ENCODE results near the gene HACD3. TPM values are rescaled to one million over a fixed set of nuclear protein-coding genes. Genes with fewer than 3 reads are reported as not detected.
"Not testable (repeated sequence)": the region's sequence is repeated elsewhere in the genome, so short reads cannot be mapped to it uniquely, and the experiment has no call there.

The HACD3 gene
- total RNA-seq, 1 experiment from 2014 or later, result 157 TPM

- CTCF ChIA-PET, result no interaction called here
- H3K9me3 ChIP-seq (ENCODE audit: low read depth, low read length, poor library complexity, severe bottlenecking), result no peaks in the 10 kb centered on the region
- no peak for DNase-seq (ENCODE audit: low spot score)
- TF ChIP-seq EZH2 (IDR thresholded peaks at IDR 0.05; ENCODE audit: borderline replicate concordance, low read depth, low read length, poor library complexity, severe bottlenecking), result no peak
- TF ChIP-seq, protein P1, sequence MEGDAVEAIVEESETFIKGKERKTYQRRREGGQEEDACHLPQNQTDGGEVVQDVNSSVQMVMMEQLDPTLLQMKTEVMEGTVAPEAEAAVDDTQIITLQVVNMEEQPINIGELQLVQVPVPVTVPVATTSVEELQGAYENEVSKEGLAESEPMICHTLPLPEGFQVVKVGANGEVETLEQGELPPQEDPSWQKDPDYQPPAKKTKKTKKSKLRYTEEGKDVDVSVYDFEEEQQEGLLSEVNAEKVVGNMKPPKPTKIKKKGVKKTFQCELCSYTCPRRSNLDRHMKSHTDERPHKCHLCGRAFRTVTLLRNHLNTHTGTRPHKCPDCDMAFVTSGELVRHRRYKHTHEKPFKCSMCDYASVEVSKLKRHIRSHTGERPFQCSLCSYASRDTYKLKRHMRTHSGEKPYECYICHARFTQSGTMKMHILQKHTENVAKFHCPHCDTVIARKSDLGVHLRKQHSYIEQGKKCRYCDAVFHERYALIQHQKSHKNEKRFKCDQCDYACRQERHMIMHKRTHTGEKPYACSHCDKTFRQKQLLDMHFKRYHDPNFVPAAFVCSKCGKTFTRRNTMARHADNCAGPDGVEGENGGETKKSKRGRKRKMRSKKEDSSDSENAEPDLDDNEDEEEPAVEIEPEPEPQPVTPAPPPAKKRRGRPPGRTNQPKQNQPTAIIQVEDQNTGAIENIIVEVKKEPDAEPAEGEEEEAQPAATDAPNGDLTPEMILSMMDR (conservative IDR thresholded peaks at IDR 0.05; ENCODE audit: low read depth, low read length), result no peak
- no TSS peak for BruUV-seq (replicated peaks)
- no peaks in the 10 kb centered on the region for H3K4me1 ChIP-seq (ENCODE audit: insufficient read depth, low read length, poor library complexity, severe bottlenecking)
- H3K27ac ChIP-seq (ENCODE audit: low read depth, low read length, poor library complexity, severe bottlenecking), result no peak overlapping the region
- H3K36me3 ChIP-seq (ENCODE audit: insufficient read depth, low read length, poor library complexity, severe bottlenecking), result peaks cover 28% of the 10 kb centered on the region
- H3K27me3 ChIP-seq (replicated peaks; ENCODE audit: insufficient read depth, low read depth, low read length, poor library complexity), result no peaks in the 10 kb centered on the region
- intact Hi-C loops (cut with micrococcal nuclease; ENCODE audit: unreplicated experiment), result no loop called here
- no peak overlapping the region for H3K4me3 ChIP-seq (ENCODE audit: low read depth, low read length, poor library complexity, severe bottlenecking)
- POLR2A ChIA-PET (ENCODE audit: low non-redundant PET), result no interaction called here
Observed at GRCh38 chr15:65551183-65551582, 20.9 kb downstream of the HACD3 start.

GRCh38 chr15:65552851-65553250 lies 22.6 kb downstream of the HACD3 start:
- H3K4me3 ChIP-seq (ENCODE audit: low read depth, low read length, poor library complexity, severe bottlenecking); CTCF ChIA-PET; H3K9me3 ChIP-seq (ENCODE audit: low read depth, low read length, poor library complexity, severe bottlenecking); DNase-seq (ENCODE audit: low spot score); intact Hi-C loops (cut with micrococcal nuclease; ENCODE audit: unreplicated experiment); H3K27ac ChIP-seq (ENCODE audit: low read depth, low read length, poor library complexity, severe bottlenecking); H3K4me1 ChIP-seq (ENCODE audit: insufficient read depth, low read length, poor library complexity, severe bottlenecking); BruUV-seq (replicated peaks); H3K27me3 ChIP-seq (replicated peaks; ENCODE audit: insufficient read depth, low read depth, low read length, poor library complexity); POLR2A ChIA-PET (ENCODE audit: low non-redundant PET): not testable (repeated sequence)
- H3K36me3 ChIP-seq (ENCODE audit: insufficient read depth, low read length, poor library complexity, severe bottlenecking), result peaks cover 37% of the 10 kb centered on the region

DNA sequence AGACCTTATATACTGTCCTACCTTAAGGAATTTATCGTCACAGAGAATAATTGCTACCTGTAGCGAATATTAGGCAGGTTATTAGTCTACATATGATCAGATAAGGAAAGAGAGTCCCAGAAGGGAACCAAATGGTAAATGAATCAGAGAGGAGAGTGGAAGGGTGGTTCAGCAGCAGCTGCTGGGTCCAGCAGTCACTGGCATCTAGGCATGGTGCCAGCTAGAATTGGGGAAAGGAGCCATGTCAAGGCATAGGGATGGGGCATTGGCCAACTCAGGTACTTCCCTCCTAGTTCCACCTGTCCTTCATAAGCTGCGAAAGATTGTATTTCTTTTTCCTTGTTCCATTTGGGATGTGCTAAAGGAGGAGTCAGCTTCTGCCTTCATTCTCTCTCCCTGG lies 23.4 kb downstream of the HACD3 start:
- intact Hi-C loops (cut with micrococcal nuclease; ENCODE audit: unreplicated experiment), result no loop called here
- TF ChIP-seq, protein P1 (conservative IDR thresholded peaks at IDR 0.05; ENCODE audit: low read depth, low read length), result no peak
- TF ChIP-seq EZH2 (IDR thresholded peaks at IDR 0.05; ENCODE audit: borderline replicate concordance, low read depth, low read length, poor library complexity, severe bottlenecking), result no peak
- no peaks in the 10 kb centered on the region for H3K27me3 ChIP-seq (replicated peaks; ENCODE audit: insufficient read depth, low read depth, low read length, poor library complexity)
- CTCF ChIA-PET, result no interaction called here
- no peaks in the 10 kb centered on the region for H3K4me1 ChIP-seq (ENCODE audit: insufficient read depth, low read length, poor library complexity, severe bottlenecking)
- H3K27ac ChIP-seq (ENCODE audit: low read depth, low read length, poor library complexity, severe bottlenecking), result no peak overlapping the region
- no peak for DNase-seq (ENCODE audit: low spot score)
- peaks cover 40% of the 10 kb centered on the region for H3K36me3 ChIP-seq (ENCODE audit: insufficient read depth, low read length, poor library complexity, severe bottlenecking)
- no TSS peak for BruUV-seq (replicated peaks)
- no peaks in the 10 kb centered on the region for H3K9me3 ChIP-seq (ENCODE audit: low read depth, low read length, poor library complexity, severe bottlenecking)
- POLR2A ChIA-PET (ENCODE audit: low non-redundant PET), result no interaction called here
- no peak overlapping the region for H3K4me3 ChIP-seq (ENCODE audit: low read depth, low read length, poor library complexity, severe bottlenecking)

DNA sequence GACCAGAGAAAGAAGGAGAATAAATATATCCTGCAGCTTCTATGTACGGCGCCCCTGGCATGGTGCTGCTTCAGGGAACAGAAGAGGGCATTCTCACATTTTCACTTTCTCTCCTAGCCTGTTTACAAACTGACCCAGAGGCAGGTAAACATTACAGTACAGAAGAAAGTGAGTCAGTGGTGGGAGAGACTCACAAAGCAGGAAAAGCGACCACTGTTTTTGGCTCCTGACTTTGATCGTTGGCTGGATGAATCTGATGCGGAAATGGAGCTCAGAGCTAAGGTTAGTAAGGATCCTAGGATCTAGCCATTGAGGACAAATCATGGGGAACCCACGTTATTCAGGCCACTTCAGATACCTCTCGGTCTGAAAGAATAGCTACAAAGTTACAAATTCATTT lies 26.4 kb downstream of the HACD3 start:
- Histone ChIP-seq H3K36me3 (ENCODE audit: insufficient read depth, low read length, poor library complexity, severe bottlenecking) (peaks cover 59% of the 10 kb centered on the region), H3K27me3 (replicated peaks; ENCODE audit: insufficient read depth, low read depth, low read length, poor library complexity) (no peaks in the 10 kb centered on the region), H3K9me3 (ENCODE audit: low read depth, low read length, poor library complexity, severe bottlenecking) (no peaks in the 10 kb centered on the region), H3K4me3 (ENCODE audit: low read depth, low read length, poor library complexity, severe bottlenecking) (no peak overlapping the region), H3K4me1 (ENCODE audit: insufficient read depth, low read length, poor library complexity, severe bottlenecking) (no peaks in the 10 kb centered on the region), H3K27ac (ENCODE audit: low read depth, low read length, poor library complexity, severe bottlenecking) (no peak overlapping the region)
- intact Hi-C loops (cut with micrococcal nuclease; ENCODE audit: unreplicated experiment), result no loop called here
- ChIA-PET POLR2A (ENCODE audit: low non-redundant PET) (no interaction called here), CTCF (no interaction called here)
- no TSS peak for BruUV-seq (replicated peaks)
- TF ChIP-seq, protein P1 (conservative IDR thresholded peaks at IDR 0.05; ENCODE audit: low read depth, low read length), result no peak
- TF ChIP-seq EZH2 (IDR thresholded peaks at IDR 0.05; ENCODE audit: borderline replicate concordance, low read depth, low read length, poor library complexity, severe bottlenecking), result no peak
- no peak for DNase-seq (ENCODE audit: low spot score)
